Left kidney (tissue), 2 donors: ENCODE results near the gene MORN1. TPM values are rescaled to one million over a fixed set of nuclear protein-coding genes. Genes with fewer than 3 reads are reported as not detected.
A peak's percentile ranks its signal among the peaks of the same experiment; 100 is the strongest.
"Not testable (repeated sequence)": the region's sequence is repeated elsewhere in the genome, so short reads cannot be mapped to it uniquely, and the experiment has no call there.

Source experiments
- DNase-seq: peaks from one replicate; pipeline ENCODE4 v3.0.0-alpha.2; 2013
- polyA plus RNA-seq: library from polyadenylated mRNA; unstranded; fragments of 120-200 nt; gene quantifications from one replicate; pipeline ENCODE4 v1.2.1, GENCODE V29; 2013; ENCODE audit not compliant: insufficient read length

Gene MORN1
- polyA plus RNA-seq, 1 donor: 16.1 TPM

- no peak for DNase-seq
Measured at GRCh38 chr1:2337081-2337480, 54.3 kb downstream of the MORN1 start.

- no peak for DNase-seq
Measured at GRCh38 chr1:2336499-2336898, 54.9 kb downstream of the MORN1 start.

- DNase-seq: no peak
Measured at GRCh38 chr1:2335721-2336455, 55.5 kb downstream of the MORN1 start.

- DNase-seq: no peak
Measured at GRCh38 chr1:2334883-2335534, 56.3 kb downstream of the MORN1 start.

- DNase-seq: no peak
Measured at GRCh38 chr1:2334366-2334765, 57.0 kb downstream of the MORN1 start.

- not testable (repeated sequence) for DNase-seq
Measured at GRCh38 chr1:2331580-2331979, 59.8 kb downstream of the MORN1 start.

- DNase-seq: no peak
Measured at GRCh38 chr1:2331200-2331544, 60.2 kb downstream of the MORN1 start.

GRCh38 chr1:2330519-2331199, 60.7 kb downstream of the MORN1 start:
- no peak for DNase-seq

- no peak for DNase-seq
Measured at GRCh38 chr1:2330035-2330434, 61.3 kb downstream of the MORN1 start.

GRCh38 chr1:2328676-2329455, 62.5 kb downstream of the MORN1 start:
- DNase-seq: no peak

- DNase-seq: no peak
Measured at GRCh38 chr1:2327841-2328240, 63.5 kb downstream of the MORN1 start.

- DNase-seq: not testable (repeated sequence)
Measured at GRCh38 chr1:2327162-2327561, 64.2 kb downstream of the MORN1 start.

- DNase-seq: no peak
Measured at GRCh38 chr1:2326524-2326923, 64.8 kb downstream of the MORN1 start.

- no peak for DNase-seq
Measured at GRCh38 chr1:2324553-2325366, 66.6 kb downstream of the MORN1 start.

GRCh38 chr1:2323451-2323974, 67.8 kb downstream of the MORN1 start:
- no peak for DNase-seq

GRCh38 chr1:2322581-2323211, 68.7 kb downstream of the MORN1 start:
- no peak for DNase-seq

- DNase-seq: peak; percentile 86
Measured at GRCh38 chr1:2322065-2322571, 69.2 kb downstream of the MORN1 start.

GRCh38 chr1:2320760-2321667, 70.3 kb downstream of the MORN1 start:
- DNase-seq: no peak

- no peak for DNase-seq
Measured at GRCh38 chr1:2320006-2320405, 71.3 kb downstream of the MORN1 start.

GRCh38 chr1:2319291-2319690, 72.1 kb downstream of the MORN1 start:
- DNase-seq: no peak
